Activated T-cell treated with anti-CD3 and anti-CD28 coated beads, Interleukin-2, amount 50 U/mL, for 48 hours (primary cell): Measurements from ENCODE around the gene S100A7A.
"Not testable (repeated sequence)": the region's sequence is repeated elsewhere in the genome, so short reads cannot be mapped to it uniquely, and the experiment has no call there.

Source experiments
- DNase-seq, 2 experiments: peaks; one replicate each; pipeline ENCODE4 v3.0.0-alpha.2; 2020

S100A7A gene

DNA sequence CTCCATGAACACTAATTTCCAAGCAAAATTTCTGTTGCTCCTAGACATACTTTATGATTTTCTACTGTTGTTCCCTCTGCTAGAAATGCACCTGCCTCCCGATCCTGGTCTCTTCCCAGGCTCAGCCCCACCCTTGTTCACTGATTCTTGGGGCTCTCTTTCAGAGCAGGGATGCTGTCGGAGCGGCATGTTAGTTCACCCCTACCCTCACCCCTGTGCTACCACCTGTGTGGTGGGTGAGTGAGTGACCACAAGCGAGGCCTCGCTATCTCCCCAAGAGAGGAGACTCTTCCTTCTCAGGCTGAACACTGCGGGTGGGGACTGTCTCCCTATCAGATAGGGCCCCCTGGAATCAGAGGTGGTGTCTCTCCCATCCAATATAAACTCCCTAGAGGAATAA, 20.5 kb upstream of the S100A7A start:
- DNase-seq = no peak

DNA sequence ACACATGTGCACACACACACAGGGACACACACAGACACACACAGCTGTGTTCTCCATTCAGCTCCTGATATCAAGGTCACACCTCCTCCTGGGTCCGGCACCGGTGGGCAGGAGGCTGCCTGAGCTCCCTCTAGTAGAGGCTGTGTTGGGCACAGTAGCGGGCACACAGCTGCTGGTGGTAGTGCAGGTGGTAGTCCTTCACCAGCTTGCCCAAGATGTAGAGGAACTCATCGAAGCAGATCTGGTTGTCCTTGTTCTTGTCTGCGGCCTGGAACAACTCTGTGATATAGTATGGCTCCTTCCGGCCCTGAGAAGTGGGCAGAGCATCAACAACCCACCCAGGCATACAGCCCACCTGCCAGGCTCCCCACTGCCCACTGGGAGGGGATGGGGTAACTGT, 19.9 kb upstream of the S100A7A start:
- DNase-seq = no peak

DNA sequence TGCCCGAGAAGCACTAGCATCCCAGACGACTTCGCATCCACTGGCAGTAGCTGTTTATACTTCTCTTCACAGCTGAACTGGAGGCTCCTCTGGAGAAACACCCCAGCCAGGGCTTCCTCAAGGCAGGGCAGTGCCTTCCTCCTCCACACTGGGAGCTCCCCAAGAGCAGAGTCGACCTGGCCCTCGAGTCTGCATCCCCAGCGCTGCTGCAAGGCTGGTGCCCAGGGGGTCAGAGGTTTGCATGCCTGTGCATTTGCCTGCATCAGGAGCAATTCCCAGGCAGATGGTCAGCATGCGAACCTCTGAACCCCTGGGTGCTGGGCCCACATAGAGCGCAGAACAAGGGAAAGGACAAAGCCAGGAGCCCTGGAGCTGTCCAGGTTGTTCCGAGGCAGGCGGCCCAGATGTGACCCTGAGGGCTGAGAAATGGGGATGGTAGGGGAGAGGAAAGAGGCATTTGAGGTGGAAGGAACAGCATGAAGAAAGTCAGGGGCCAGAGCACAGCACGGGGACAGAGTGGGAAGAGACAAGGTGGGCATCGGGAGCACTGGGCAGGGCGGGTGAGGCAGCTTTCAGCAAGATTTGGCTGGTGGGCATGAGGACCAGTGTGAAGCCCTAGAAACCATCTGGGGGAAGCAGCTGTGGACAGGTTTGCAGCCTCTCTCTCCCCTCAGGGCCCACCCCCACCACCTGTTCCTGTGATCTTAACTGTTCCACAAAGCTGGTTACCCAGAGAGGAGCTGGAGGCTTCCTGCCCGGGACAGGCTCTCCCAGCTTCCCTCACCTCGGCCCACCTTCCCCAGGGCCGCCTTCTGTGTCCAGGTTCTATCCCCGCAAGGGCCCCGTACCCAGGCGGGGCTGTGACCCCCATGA, 19.0 kb upstream of the S100A7A start:
- DNase-seq = no peak

GRCh38 chr1:153397924-153398651, 18.2 kb upstream of the S100A7A start:
- no peak for DNase-seq

DNA sequence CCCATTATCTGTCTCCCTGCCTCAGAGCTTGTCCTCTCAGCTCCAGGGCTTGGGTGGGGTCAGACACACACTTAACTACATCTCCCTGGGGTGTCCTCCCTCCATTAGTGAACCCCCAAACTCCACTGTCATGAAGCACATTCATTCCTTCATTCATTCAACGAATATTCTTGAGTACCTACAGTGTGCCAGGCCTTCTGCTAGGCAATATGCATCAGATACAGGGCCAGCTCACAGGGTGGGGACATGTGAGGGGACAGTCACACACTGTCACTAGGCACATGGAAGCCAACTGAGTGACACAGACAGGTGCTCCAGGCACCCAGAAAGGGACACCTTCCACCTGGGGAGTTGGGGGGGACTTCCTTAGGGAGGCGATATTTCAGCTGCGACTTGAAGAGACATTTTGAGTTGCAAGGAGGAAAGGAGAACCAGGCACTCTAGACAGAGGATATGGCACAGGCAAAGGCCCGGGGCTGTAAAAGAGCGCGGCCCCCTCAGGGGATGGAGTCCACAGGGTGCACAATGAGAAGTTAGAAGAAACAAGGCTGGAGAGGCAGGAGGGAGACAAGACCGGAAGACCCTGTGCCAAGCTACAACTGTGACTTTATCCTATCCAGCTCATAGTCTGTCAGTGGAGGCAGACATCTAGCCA, 16.8 kb upstream of the S100A7A start:
- DNase-seq = no peak

DNA sequence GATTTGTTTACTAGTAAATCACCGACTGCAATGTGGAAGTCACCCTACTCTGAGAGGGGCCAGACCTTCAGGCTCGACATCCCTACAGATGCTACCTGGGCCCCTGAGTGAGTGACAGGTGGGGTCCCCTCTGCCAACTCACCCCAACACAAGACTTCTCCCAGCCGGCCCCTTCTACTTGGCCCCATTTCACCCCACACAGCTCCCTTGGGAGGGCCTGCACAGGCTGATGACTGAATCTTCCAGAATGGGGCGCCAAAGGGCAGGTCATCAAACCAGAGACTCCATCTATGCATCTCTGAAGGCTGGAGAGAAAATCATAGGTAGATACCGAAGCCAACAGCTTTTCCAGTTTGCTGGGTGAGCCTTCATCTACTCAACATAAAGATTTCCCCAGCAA, 16.1 kb upstream of the S100A7A start:
- DNase-seq = no peak

DNA sequence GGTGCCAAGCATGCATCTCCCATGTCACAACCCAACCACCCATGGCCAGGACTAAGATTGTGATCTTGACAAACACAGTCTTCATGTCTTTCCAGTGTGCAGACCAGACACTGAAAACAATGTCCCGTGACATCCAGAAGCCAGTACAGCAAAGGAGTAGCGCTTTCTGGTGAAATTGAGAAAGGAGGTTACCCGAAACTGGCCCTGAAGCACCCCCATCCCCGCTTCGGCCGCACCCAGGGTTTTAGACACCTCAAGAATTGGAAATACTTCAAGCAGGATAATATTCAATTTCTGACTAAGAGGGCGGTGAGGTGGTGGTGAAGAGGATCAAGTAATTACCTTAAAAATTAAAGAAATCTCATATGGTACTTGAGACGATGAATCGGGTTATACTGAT, 14.9 kb upstream of the S100A7A start:
- DNase-seq = no peak

DNA sequence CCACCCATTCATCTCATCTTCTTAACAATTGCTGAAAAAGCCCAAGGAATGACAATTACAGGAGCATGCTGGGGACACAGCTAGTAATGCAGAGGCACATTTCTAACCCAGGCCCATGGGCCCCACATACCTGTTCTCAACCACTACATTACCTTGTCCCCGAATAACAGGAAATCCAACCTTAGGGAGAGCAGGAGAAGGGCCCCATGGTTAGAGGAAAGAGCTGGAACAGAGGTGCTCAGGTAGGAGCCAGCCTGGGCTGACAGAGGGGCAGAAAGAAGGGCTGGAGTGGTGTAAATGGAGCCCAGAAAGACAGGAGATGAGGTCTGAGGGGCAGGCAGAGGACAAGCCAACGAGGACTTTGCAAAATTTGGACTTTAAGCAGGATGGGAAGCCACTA, 14.1 kb upstream of the S100A7A start:
- no peak for DNase-seq

DNA sequence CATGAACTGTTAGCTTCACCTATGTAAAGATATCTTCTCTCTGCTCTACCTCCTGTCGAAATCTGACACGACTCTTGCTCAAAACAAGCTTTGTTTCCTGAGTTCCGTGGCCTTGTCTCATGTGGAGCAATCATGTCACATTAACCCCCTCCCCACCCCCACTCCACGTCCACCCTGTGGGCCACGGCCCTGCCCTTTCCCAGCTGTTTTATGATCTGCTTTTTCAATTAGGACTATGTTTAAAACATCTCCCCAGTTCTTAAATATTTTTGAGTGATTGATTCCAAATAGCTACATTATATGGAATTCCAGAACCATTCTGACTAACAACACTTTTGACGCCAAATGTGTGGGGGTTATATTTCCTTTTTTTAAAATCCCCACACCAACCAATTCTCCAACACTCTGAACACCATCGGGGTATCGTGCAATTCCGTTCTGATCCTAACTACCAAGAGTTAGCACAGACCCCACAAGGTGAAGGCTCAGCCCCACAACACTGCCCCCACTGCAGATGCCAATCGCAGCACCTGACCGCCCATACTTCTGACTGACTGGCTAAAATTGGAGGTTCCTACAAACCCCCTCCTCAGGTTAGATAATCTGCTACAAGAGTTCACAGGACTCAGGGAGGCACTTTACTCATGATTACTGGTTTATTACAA, 12.8 kb upstream of the S100A7A start:
- no peak for DNase-seq

DNA sequence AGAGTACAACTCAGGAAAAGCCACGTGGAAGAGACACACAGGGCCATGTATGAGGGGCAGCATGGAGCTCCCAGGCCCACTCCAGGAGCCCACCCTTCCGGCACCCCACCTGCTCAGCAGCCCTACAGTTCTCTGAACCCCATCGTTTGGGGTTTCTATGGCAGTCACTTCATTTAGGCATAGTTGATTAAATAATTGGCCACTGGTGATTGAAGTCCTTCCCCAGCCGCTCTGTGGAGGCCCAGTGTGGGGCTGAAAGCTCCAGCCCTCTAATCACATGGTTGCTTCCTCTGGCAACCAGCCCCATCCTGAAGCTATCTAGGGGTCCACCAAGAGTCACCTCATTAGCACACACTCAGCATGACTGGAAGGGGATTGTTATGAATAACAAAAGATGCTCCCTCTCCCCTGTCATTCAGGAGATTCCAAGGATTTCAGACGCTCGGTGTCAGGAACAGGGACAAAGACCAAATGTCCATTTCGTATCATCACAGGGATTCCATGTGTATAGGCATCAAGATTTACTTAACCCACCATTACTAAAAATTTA, 12.2 kb upstream of the S100A7A start:
- no peak for DNase-seq

DNA sequence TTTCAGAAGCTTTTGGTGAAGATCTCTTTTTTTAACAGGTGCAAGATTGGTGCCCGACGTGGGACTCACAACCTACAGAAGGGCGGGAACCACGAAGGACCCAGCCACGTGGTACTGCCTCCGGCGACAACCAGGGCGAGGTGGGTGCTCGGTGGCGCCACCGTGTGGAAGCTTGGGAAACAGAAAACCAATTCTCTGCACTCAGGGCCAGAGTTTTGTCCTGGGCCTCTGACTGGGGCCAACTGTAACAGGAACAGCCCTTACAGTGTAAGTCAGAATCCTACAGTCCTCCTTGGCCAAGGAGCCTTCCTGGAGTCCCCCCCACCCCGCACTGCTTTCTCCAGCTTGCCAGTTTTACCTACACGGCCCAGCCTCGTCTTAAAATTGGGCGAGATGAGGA, 11.6 kb upstream of the S100A7A start:
- DNase-seq = peak; percentile 74 to 78

DNA sequence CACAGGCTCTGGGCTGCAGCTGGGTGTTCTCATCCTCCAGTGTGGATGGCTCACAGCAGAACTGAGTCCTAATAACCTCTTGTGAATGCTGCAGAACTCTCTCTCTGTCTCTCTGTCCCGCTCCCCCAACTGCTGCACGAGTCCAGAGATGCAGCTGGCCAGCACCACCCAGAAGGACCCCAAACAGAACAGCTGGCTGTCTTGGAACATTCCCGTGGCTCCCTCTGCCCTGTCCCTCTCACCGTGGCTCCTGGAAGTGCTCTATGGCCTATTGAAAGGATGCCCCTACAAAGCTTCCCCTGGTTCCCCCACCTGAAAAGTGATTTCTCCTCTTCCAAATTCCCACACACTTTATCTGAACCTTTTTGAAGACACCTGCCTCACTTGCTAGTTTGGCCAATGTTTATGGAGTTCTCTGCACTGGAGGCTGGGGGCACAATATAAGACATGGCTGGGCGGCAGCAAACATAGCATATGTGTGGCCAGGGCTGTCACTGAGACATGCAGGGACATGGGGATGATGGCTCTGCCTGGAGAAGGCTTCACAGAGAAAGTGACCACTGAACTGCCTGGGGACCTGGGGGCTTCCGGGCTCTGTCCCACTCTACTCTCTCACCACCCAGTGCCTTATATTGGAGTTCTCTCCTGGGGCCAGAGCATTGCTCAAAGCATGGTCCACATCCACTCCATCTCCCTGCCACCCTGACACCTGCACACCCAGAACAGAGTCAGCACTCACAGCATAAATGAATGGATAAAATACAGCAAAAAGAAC, 10.3 kb upstream of the S100A7A start:
- DNase-seq = not testable (repeated sequence)

- DNase-seq = not testable (repeated sequence)
Measured at GRCh38 chr1:153407274-153407673, 9.0 kb upstream of the S100A7A start.

DNA sequence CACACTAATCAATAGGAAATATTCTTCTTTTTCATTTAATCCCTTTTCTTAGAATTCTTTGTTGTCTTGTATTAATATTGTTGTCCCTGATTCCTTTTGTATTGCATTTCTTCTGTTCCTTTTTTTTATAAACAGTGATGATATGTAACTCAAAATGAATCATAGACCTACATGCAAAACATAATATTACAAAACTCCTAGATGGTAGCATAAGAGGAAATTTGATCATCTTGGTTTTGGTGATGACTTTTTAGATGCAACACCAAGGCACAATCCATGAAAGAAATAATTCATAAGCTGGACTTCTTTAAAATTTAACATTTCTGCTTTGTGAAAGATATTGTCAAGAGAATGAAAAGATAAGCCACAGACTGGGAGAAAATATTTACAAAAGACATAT, 2.4 kb upstream of the S100A7A start:
- not testable (repeated sequence) for DNase-seq

- no peak for DNase-seq
Measured at GRCh38 chr1:153417136-153417888, 992 bp downstream of the S100A7A start.

GRCh38 chr1:153418758-153419435, 2.6 kb downstream of the S100A7A start:
- not testable (repeated sequence) for DNase-seq

DNA sequence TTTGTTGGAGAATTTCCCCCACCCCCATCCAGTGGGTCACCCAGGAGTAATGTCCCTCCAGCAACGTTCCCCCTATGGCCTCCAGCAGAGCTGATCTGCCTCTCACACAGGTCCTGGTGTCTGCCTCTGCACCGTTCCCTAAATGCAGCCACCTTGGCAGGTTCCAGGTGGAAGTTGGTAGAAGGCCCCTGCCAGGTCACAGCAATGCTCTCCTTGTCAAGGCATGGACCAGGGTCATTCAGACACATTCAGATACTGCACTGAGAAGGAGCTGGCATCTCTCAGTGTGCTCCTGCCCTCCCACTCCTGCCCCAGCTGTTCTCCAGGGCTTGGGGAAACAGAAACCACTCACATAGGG, 3.1 kb downstream of the S100A7A start:
- not testable (repeated sequence) for DNase-seq

DNA sequence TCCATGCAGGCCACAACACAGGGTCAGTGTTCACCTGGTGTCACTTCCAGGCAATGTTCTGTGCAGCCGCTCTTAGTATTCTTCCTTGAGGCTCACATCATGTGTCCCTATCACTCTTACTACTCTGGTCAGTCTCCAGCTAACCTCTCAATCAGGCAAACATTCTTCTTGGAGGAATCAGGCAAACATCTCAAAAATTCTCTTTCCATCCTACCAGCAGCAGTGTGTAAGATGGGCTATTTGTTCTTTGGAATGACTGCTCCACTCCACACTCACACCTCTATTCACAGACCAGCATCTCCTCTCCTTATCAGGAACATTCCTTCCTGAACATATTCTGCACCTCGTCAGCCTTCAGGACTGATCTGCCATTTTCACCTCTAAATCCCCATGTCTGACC, 4.0 kb downstream of the S100A7A start:
- DNase-seq = no peak

DNA sequence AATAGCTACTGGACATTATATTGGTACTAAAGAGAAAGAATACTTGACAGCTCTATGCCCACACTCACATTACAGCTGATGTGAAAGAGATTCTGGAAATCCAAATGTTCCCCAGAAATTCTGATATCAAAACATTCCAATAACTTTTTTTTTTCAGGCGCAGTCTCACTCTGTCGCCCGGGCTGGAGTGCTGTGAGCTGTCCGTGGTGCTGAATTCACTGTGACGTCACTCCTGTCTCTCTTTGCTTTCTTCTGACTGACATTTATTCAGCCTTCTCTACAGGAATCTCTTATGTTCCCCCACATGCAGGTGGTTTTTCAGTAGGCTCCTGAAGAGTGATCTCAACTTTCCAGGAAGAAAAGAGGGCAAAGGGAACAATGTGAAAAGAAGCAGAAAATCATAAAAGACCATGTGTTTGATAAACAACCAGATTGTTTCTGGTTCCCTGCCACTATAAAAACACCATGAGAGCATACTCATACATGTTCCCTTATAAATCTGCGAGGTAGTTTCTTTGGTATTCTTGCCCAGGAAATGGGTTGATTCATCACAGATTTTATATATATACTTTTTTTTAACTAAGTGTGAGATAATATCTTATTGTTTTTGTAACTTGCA, 6.2 kb downstream of the S100A7A start:
- DNase-seq = peak; percentile 67 to 72

DNA sequence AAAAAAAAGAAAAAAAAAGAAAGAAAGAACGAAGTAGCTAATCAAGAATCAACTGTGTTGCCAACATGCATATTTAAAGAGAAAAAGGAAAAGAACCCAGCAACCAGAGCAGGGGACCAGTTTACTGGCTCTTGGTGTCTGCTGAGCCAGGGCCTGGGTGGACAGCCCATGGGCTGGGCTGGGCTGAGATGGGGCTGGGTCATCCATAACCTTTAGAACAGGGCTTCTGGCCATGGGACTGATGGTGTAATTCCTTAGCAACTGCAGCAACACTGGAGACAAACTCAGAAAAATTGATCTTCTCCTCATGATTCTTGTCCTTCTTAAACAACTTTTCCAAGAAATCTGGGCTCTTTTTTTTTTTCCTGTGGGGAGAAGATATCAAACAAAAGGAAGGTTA, 10.5 kb downstream of the S100A7A start:
- no peak for DNase-seq
